ENCODE measurements around the gene TRPC4AP.

- TF ChIP-seq ZNF274 (IDR thresholded peaks at IDR 0.05; ENCODE audit: low read depth, low read length) (no peak), YY1 (IDR thresholded peaks at IDR 0.05; ENCODE audit: insufficient read depth, insufficient read length) (no peak)
Observed at GRCh38 chr20:35034145-35034544, 58.5 kb downstream of the TRPC4AP start.

Measured in NT2/D1 (cell line).